Activated CD4-positive, alpha-beta T cell treated with anti-CD3 and anti-CD28 coated beads, Interleukin-2, amount 50 U/mL, for 16 hours (primary cell): Measurements from ENCODE around the gene RANBP3L.
A peak's percentile ranks its signal among the peaks of the same experiment; 100 is the strongest.
"Not testable (repeated sequence)": the region's sequence is repeated elsewhere in the genome, so short reads cannot be mapped to it uniquely, and the experiment has no call there.

Source experiments
- DNase-seq: peaks from one replicate; pipeline ENCODE4 v3.0.0-alpha.2; 2020

Gene RANBP3L

GRCh38 chr5:36301858-36302603 is at the start of gene RANBP3L:
RANBP3L (minus strand) TSS chr5:36301902; CDS start chr5:36301416, 486 bp downstream.
- no peak for DNase-seq

- no peak for DNase-seq
Measured at GRCh38 chr5:36346896-36347690, 45.4 kb upstream of the RANBP3L start.

GRCh38 chr5:36344899-36345298 is 43.2 kb upstream of the RANBP3L start:
- no peak for DNase-seq

GRCh38 chr5:36341720-36342119 is 40.0 kb upstream of the RANBP3L start:
- DNase-seq, result not testable (repeated sequence)

GRCh38 chr5:36337597-36337996 is 35.9 kb upstream of the RANBP3L start:
- no peak for DNase-seq

- no peak for DNase-seq
Measured at GRCh38 chr5:36334315-36334714, 32.6 kb upstream of the RANBP3L start.

GRCh38 chr5:36332720-36333119 is 31.0 kb upstream of the RANBP3L start:
- DNase-seq, result not testable (repeated sequence)

- DNase-seq, result no peak
Measured at GRCh38 chr5:36325196-36325595, 23.5 kb upstream of the RANBP3L start.

GRCh38 chr5:36323926-36324781 is 22.5 kb upstream of the RANBP3L start:
- no peak for DNase-seq

- DNase-seq, result no peak
Measured at GRCh38 chr5:36312953-36313672, 11.4 kb upstream of the RANBP3L start.

GRCh38 chr5:36311956-36312355 is 10.3 kb upstream of the RANBP3L start:
- no peak for DNase-seq

GRCh38 chr5:36310138-36310537 is 8.4 kb upstream of the RANBP3L start:
- no peak for DNase-seq

GRCh38 chr5:36305571-36306326 is 4.0 kb upstream of the RANBP3L start:
- DNase-seq, result peak; percentile 28

GRCh38 chr5:36304095-36304805 is 2.5 kb upstream of the RANBP3L start:
- DNase-seq, result no peak

GRCh38 chr5:36300927-36301540 is 668 bp downstream of the RANBP3L start:
- DNase-seq, result no peak

- no peak for DNase-seq
Measured at GRCh38 chr5:36300191-36300926, 1.3 kb downstream of the RANBP3L start.

- no peak for DNase-seq
Measured at GRCh38 chr5:36298552-36298951, 3.1 kb downstream of the RANBP3L start.

- no peak for DNase-seq
Measured at GRCh38 chr5:36297653-36298052, 4.0 kb downstream of the RANBP3L start.

GRCh38 chr5:36285837-36286615 is 15.7 kb downstream of the RANBP3L start:
- DNase-seq, result no peak
